Progenitor cell of endocrine pancreas (in vitro differentiated cells): ENCODE data around the gene GTF2A1L. TPM values are rescaled to one million over a fixed set of nuclear protein-coding genes. Genes with fewer than 3 reads are reported as not detected.
"Not testable (repeated sequence)": the region's sequence is repeated elsewhere in the genome, so short reads cannot be mapped to it uniquely, and the experiment has no call there.

Experiments used
- DNase-seq: peaks from one replicate; pipeline ENCODE4 v3.0.0; 2021; ENCODE audit warnings: low spot score; ENCODE audit not compliant: unreplicated experiment
- H3K27ac Mint-ChIP-seq: 2 replicates; pipeline ENCODE4 v1.8.0; 2021; ENCODE audit warnings: mild to moderate bottlenecking, moderate library complexity, mixed read lengths
- H3K27me3 Mint-ChIP-seq: 2 replicates; pipeline ENCODE4 v1.8.0; 2021; ENCODE audit warnings: mixed read lengths
- H3K36me3 Mint-ChIP-seq: 2 replicates; pipeline ENCODE4 v1.8.0; 2022; ENCODE audit warnings: mixed read lengths; ENCODE audit not compliant: insufficient read depth
- H3K4me1 Mint-ChIP-seq: 2 replicates; pipeline ENCODE4 v1.8.0; 2021; ENCODE audit warnings: low read depth, mixed read lengths
- H3K4me3 Mint-ChIP-seq: 2 replicates; pipeline ENCODE4 v1.8.0; 2021; ENCODE audit warnings: low read depth, mild to moderate bottlenecking, moderate library complexity, mixed read lengths
- H3K9me3 Mint-ChIP-seq: 2 replicates; pipeline ENCODE4 v1.8.0; 2021; ENCODE audit warnings: low read depth, mixed read lengths
- CTCF ChIP-seq: fragments of 200-600 bp; sonication (generic); IDR thresholded peaks from one replicate; pipeline ENCODE4 v1.5.0; 2021; ENCODE audit warnings: antibody characterized with exemption, mild to moderate bottlenecking; ENCODE audit not compliant: unreplicated experiment
- total RNA-seq: library from RNA; stranded (reverse); gene quantifications from 2 replicates; pipeline ENCODE4 v1.2.1, GENCODE V29; 2021

The GTF2A1L gene
- total RNA-seq, 1 donor from 2014 or later: not detected

GRCh38 chr2:48607307-48608014, 10.2 kb upstream of the GTF2A1L start:
- DNase-seq: no peak

GRCh38 chr2:48613211-48613610, 4.4 kb upstream of the GTF2A1L start:
- DNase-seq: no peak
- no peaks in the 10 kb centered on the region for H3K4me1 Mint-ChIP-seq
- no peak overlapping the region for H3K27ac Mint-ChIP-seq
- peaks cover 6% of the 10 kb centered on the region for H3K9me3 Mint-ChIP-seq
- H3K4me3 Mint-ChIP-seq: no peak overlapping the region
- TF ChIP-seq CTCF: no peak
- no peaks in the 10 kb centered on the region for H3K27me3 Mint-ChIP-seq
- H3K36me3 Mint-ChIP-seq: peaks cover 2% of the 10 kb centered on the region

More at GRCh38 chr2:48607307-48608014, 10.2 kb upstream of the GTF2A1L start:
- no peak for TF ChIP-seq CTCF
- no peaks in the 10 kb centered on the region for H3K9me3 Mint-ChIP-seq
- no peaks in the 10 kb centered on the region for H3K27me3 Mint-ChIP-seq
- no peaks in the 10 kb centered on the region for H3K4me1 Mint-ChIP-seq
- H3K36me3 Mint-ChIP-seq: no peaks in the 10 kb centered on the region
- no peak overlapping the region for H3K27ac Mint-ChIP-seq
- H3K4me3 Mint-ChIP-seq: no peak overlapping the region

GRCh38 chr2:48614581-48614980, 3.1 kb upstream of the GTF2A1L start:
- not testable (repeated sequence) for H3K4me1 Mint-ChIP-seq, H3K9me3 Mint-ChIP-seq, DNase-seq, H3K27me3 Mint-ChIP-seq, H3K36me3 Mint-ChIP-seq, H3K4me3 Mint-ChIP-seq, H3K27ac Mint-ChIP-seq

GRCh38 chr2:48619526-48619925, 1.9 kb downstream of the GTF2A1L start:
- Mint-ChIP-seq H3K9me3 (no peaks in the 10 kb centered on the region), H3K4me3 (no peak overlapping the region), H3K27me3 (no peaks in the 10 kb centered on the region), H3K27ac (no peak overlapping the region), H3K36me3 (no peaks in the 10 kb centered on the region), H3K4me1 (no peaks in the 10 kb centered on the region)
- no peak for TF ChIP-seq CTCF
- DNase-seq: no peak

- no peaks in the 10 kb centered on the region for H3K9me3 Mint-ChIP-seq
- no peaks in the 10 kb centered on the region for H3K27me3 Mint-ChIP-seq
- no peaks in the 10 kb centered on the region for H3K36me3 Mint-ChIP-seq
- no peak for DNase-seq
- H3K4me3 Mint-ChIP-seq: no peak overlapping the region
- no peak for TF ChIP-seq CTCF
- no peaks in the 10 kb centered on the region for H3K4me1 Mint-ChIP-seq
- no peak overlapping the region for H3K27ac Mint-ChIP-seq
Observed at GRCh38 chr2:48620604-48621003, 2.9 kb downstream of the GTF2A1L start.

- not testable (repeated sequence) for H3K4me1 Mint-ChIP-seq, H3K9me3 Mint-ChIP-seq, H3K36me3 Mint-ChIP-seq, H3K27me3 Mint-ChIP-seq, DNase-seq, H3K4me3 Mint-ChIP-seq, H3K27ac Mint-ChIP-seq
Observed at GRCh38 chr2:48622691-48623090, 5.0 kb downstream of the GTF2A1L start.
